HCT116 (cell line): ENCODE measurements around the gene C6orf47. TPM values are rescaled to one million over a fixed set of nuclear protein-coding genes. Genes with fewer than 3 reads are reported as not detected.
"Not testable (repeated sequence)": the region's sequence is repeated elsewhere in the genome, so short reads cannot be mapped to it uniquely, and the experiment has no call there.

Experiments
- ATAC-seq: fragments of 200-7000 bp; cut with Tn5 transposase; 2 replicates; pipeline ENCODE4 v1.9.1; 2020; ENCODE audit warnings: mild to moderate bottlenecking, moderate library complexity
- BruUV-seq: library from RNA; stranded (reverse); fragments of 400-500 nt; replicated peaks from 2 replicates; lab custom pipeline; 2021; lab: Mats Ljungman, UMichigan
- CTCF ChIA-PET: fragments of 300-600 bp; sonication (Branson Sonifier 250); formaldehyde crosslinking; loops from one replicate; lab custom pipeline; 2021; ENCODE audit warnings: antibody characterized with exemption; lab: Charles Lee
- POLR2A ChIA-PET: fragments of 300-600, 350-600 bp; sonication (Branson Sonifier 250); formaldehyde crosslinking; loops from one replicate; lab custom pipeline; 2021; ENCODE audit warnings: antibody characterized with exemption; lab: Charles Lee
- RAD21 ChIA-PET, 2 experiments: fragments of 300-600 bp; sonication (Branson Sonifier 250); formaldehyde crosslinking; loops; one replicate each; lab custom pipeline; 2023; ENCODE audit warnings: low total read pairs in 2 of 2; ENCODE audit not compliant: uncharacterized antibody in 2 of 2, unreplicated experiment in 2 of 2, low non-redundant PET in 1 of 2; lab: Charles Lee
- DNase-seq: peaks from one replicate; pipeline ENCODE4 v3.0.0-alpha.2; 2010; ENCODE audit warnings: low read depth, low spot score
- H2AFZ ChIP-seq: fragments of 200-600 bp; shearing (Covaris generic), sonication (generic); 2 replicates; pipeline ENCODE4 v1.6.1; 2017; ENCODE audit warnings: low read depth, mixed run types, mixed read lengths, antibody characterized with exemption, low read length; ENCODE audit not compliant: poor library complexity, severe bottlenecking
- H3K27ac ChIP-seq: 2 replicates; pipeline ENCODE4 v1.5.1; 2012; ENCODE audit warnings: low read depth, low read length
- H3K27me3 ChIP-seq: fragments of 200-600 bp; sonication (generic); 2 replicates; pipeline ENCODE4 v1.6.1; 2016; ENCODE audit warnings: mixed run types, low read length, mixed read lengths; ENCODE audit not compliant: insufficient read depth
- H3K36me3 ChIP-seq, 2 experiments: fragments of 200-500 bp in 1 of 2; fragments of 200-600 bp in 1 of 2; sonication (Bioruptor generic) in 1 of 2; sonication (generic) in 1 of 2; 2 replicates each; pipeline versions ENCODE4 v1.5.1 to v1.6.1; 2014 to 2016; ENCODE audit warnings: low read length in 2 of 2, inconsistent platforms in 1 of 2, mixed read lengths in 1 of 2, mixed run types in 1 of 2; ENCODE audit not compliant: insufficient read depth in 2 of 2, control insufficient read depth in 1 of 2
- H3K4me1 ChIP-seq, 2 experiments: fragments of 200-600 bp in 1 of 2; sonication (generic) in 1 of 2; 2 replicates each; pipeline versions ENCODE4 v1.5.1 to v1.6.1; 2012 to 2017; ENCODE audit warnings: low read length in 2 of 2, inconsistent platforms in 1 of 2, mild to moderate bottlenecking in 1 of 2, mixed read lengths in 1 of 2, mixed run types in 1 of 2, moderate library complexity in 1 of 2; ENCODE audit not compliant: insufficient read depth in 2 of 2, control insufficient read depth in 1 of 2
- H3K4me2 ChIP-seq: fragments of 200-600 bp; sonication (generic); 2 replicates; pipeline ENCODE4 v1.6.1; 2017; ENCODE audit warnings: mixed run types, low read length, mixed read lengths
- H3K4me3 ChIP-seq, 2 experiments: fragments of 200-600 bp in 1 of 2; sonication (generic) in 1 of 2; replicated peaks in 1 of 2; 2 replicates each; pipeline ENCODE4 v1.5.1; 2011 to 2016; ENCODE audit warnings: low read length in 2 of 2, control low read depth in 1 of 2, low read depth in 1 of 2, mild to moderate bottlenecking in 1 of 2, mixed read lengths in 1 of 2, mixed run types in 1 of 2
- H3K79me2 ChIP-seq: fragments of 200-600 bp; sonication (generic); 2 replicates; pipeline ENCODE4 v1.6.1; 2017; ENCODE audit warnings: mild to moderate bottlenecking, mixed run types, low read length, moderate library complexity, mixed read lengths; ENCODE audit not compliant: insufficient read depth
- H3K9ac ChIP-seq: fragments of 200-600 bp; sonication (generic); 2 replicates; pipeline ENCODE4 v1.6.1; 2016; ENCODE audit warnings: low read length, mixed read lengths
- H3K9me2 ChIP-seq: fragments of 200-600 bp; sonication (generic), shearing (Covaris generic); 2 replicates; pipeline ENCODE4 v1.6.1; 2017; ENCODE audit warnings: mixed run types, mild to moderate bottlenecking, moderate library complexity; ENCODE audit not compliant: insufficient read depth
- H3K9me3 ChIP-seq, 2 experiments: fragments of 200-500 bp in 1 of 2; fragments of 200-600 bp in 1 of 2; sonication (Bioruptor generic) in 1 of 2; sonication (generic) in 1 of 2; 2 replicates each; pipeline ENCODE4 v1.6.1; 2014 to 2017; ENCODE audit warnings: low read length in 2 of 2, mixed read lengths in 2 of 2, inconsistent platforms in 1 of 2, low read depth in 1 of 2, mild to moderate bottlenecking in 1 of 2, mixed run types in 1 of 2, moderate library complexity in 1 of 2; ENCODE audit not compliant: control insufficient read depth in 1 of 2, insufficient read depth in 1 of 2
- H4K20me1 ChIP-seq: fragments of 200-600 bp; sonication (generic), shearing (Covaris generic); 2 replicates; pipeline ENCODE4 v1.6.1; 2017; ENCODE audit warnings: mixed run types, mild to moderate bottlenecking, moderate library complexity; ENCODE audit not compliant: insufficient read depth
- EGR1 ChIP-seq: IDR thresholded peaks from 2 replicates; pipeline ENCODE4 v1.6.1; 2012; ENCODE audit warnings: low read depth
- ELF1 ChIP-seq: IDR thresholded peaks from 2 replicates; pipeline ENCODE4 v1.6.1; 2012; ENCODE audit warnings: low read depth, borderline replicate concordance
- EZH2phosphoT487 ChIP-seq: fragments of 200-600 bp; IDR thresholded peaks from 2 replicates; pipeline ENCODE4 v1.6.1; 2018; ENCODE audit warnings: antibody characterized with exemption, borderline replicate concordance
- POLR2A ChIP-seq: IDR thresholded peaks from 2 replicates; pipeline ENCODE4 v1.7.0; 2011; ENCODE audit warnings: borderline replicate concordance; ENCODE audit not compliant: insufficient read depth, insufficient read length; ENCODE audit errors: extremely low read depth
- REST ChIP-seq: IDR thresholded peaks from 2 replicates; pipeline ENCODE4 v1.6.1; 2012; ENCODE audit warnings: low read depth
- intact Hi-C: fragments of 100-400 bp; cut with micrococcal nuclease; formaldehyde crosslinking; loops from 2 replicates; pipeline ENCODE4 v1.10.0; 2022
- total RNA-seq: library from RNA; stranded (reverse); gene quantifications from one replicate; pipeline ENCODE4 v1.2.1, GENCODE V29; 2021; ENCODE audit not compliant: unreplicated experiment

C6orf47 gene
- total RNA-seq, 1 experiment from 2014 or later = 13.4 TPM

- TF ChIP-seq REST (no peak), EZH2phosphoT487 (no peak), POLR2A (peak; percentile 94), EGR1 (no peak), ELF1 (no peak)
Observed at GRCh38 chr6:31660381-31661261, at the start of gene C6orf47 (continued).

DNA sequence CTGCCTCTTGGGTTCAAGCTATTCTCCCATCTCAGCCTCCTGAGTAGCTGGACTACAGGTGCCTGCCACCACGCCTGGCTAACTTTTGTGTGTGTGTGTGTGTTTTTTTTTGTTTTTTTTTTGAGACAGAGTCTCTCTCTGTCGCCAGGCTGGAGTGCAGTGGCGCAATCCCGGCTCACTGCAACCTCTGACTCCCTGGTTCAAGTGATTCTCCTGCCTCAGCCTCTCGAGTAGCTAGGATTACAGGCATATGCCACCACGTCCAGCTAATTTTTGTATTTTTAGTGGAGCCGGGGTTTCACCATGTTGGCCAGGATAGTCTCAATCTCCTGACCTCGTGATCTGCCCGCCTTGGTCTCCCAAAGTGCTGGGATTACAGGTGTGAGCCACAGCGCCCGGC, 48.6 kb upstream of the C6orf47 start:
- RAD21 ChIA-PET, intact Hi-C loops, H3K36me3 ChIP-seq, ATAC-seq, H3K9me3 ChIP-seq, H3K4me3 ChIP-seq, DNase-seq, BruUV-seq, H3K79me2 ChIP-seq, H3K9me2 ChIP-seq, H3K27me3 ChIP-seq, H3K4me2 ChIP-seq, H3K27ac ChIP-seq, POLR2A ChIA-PET, CTCF ChIA-PET, H4K20me1 ChIP-seq, H3K9ac ChIP-seq, H2AFZ ChIP-seq: not testable (repeated sequence)
- peaks cover 8 to 20% of the 10 kb centered on the region in 2 experiments; a peak in 3 of 4 replicates for H3K4me1 ChIP-seq
